T-helper 22 cell (primary cell): ENCODE results near the gene OR14A2.
"Not testable (repeated sequence)": the region's sequence is repeated elsewhere in the genome, so short reads cannot be mapped to it uniquely, and the experiment has no call there.

Experiments used
- DNase-seq: peaks from one replicate; pipeline ENCODE4 v3.0.0-alpha.2; 2020; ENCODE audit warnings: low read depth

OR14A2 gene

DNA sequence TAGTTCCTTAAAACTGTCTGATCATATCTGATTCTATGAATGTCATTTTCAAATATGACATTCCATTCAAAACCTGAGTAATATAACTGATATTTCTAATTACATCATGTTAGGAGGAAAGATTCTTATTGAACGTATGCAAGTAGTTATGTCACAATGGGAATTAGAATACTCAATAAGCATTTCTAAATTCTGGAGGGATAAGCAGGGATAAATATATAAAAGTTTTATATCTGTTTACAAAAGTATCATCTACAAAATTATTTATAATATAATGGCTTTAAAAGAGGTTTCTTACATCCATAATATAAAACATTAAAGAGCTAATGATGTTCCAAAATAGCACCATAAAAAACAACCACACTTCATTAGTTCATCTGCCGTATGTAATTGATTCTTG is at the start of gene OR14A2:
Gene OR14A2, minus strand, starts transcription at position 101 of the 400 bp plus-strand sequence.
- no peak for DNase-seq

- no peak for DNase-seq
Observed at GRCh38 chr1:247797518-247797917, 49.6 kb upstream of the OR14A2 start.

DNA sequence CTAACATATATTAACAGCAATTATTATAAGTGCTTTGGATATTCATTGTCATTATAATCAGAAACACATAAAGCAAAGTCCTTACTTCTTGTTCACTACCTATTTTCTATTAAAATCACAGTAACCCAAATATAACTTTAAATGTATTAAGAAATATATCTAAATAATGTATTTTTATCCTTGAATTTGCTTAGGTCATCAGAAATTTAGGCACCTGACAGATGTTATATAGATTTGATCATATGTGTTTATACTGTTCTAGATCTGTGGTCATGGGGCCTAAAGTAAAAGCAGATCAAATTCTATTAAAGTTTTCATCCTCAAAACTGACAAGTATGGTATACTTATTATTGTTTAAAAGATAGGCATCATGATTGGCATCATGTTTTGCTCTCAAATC is 21.7 kb upstream of the OR14A2 start:
- DNase-seq, result no peak

DNA sequence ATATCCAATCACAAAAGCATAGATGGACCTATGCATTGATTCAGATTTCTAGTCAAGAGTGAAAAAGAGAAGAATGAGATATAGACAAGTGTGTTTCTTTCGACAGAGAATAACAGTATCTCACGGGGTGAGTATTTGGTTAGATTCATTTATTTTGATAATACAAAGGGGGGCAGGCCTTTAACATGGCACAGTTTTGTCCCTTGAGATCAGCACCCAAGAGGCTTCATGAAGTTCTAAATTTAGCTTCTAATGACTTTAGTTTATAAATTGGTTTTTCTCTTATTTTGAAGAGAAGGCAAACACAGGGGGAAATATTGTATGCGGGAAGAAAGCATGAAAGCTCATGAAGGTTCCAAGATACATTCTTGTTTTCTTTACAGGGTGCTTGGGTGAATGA is 12.5 kb upstream of the OR14A2 start, which contains the start of gene OR1C1:
Gene OR1C1, minus strand, starts transcription at position 101 of the 400 bp plus-strand sequence. CDS start 2,150 bp downstream, outside the sequence.
- DNase-seq, result no peak

GRCh38 chr1:247754311-247754710 is 6.4 kb upstream of the OR14A2 start:
- not testable (repeated sequence) for DNase-seq

DNA sequence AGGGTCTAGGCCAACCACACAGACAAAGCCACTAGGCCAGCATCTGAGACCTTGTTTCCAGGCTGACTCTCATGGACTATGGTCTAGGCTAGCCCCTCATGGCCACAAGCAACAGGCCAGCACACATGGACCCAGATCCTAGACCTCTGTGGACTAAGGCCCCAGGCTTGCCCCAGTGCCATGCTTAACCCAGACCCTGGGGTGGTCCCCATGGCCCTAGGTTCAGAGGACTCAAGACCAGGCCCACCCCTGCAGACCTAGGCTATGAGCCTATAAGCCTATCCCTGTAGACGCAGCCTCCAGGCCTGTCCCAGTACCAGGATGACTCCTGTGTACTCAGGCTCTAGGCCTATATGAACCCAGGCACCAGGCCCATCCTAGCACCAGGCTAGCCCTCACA is 1.9 kb upstream of the OR14A2 start:
- no peak for DNase-seq

DNA sequence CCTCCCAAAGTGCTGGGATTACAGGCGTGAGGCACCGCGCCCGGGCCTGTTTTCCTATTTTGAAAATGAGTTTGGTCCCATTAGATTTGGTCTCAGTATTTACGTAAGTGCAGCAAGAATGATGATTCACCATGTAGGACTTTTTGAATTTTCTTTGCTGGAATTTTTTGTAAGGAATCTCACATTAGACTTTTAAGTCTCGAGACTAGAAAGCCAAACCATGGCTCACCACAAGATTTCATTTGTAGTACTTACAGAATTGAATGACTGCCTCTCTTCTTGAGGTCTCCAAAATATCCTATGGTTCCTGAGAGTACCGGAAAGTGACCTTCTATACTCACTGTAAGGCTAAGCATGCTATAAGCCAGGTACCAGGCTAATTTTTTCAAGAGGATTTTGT is 325 bp downstream of the OR14A2 start:
- no peak for DNase-seq

GRCh38 chr1:247746391-247746935 is 1.5 kb downstream of the OR14A2 start:
- DNase-seq, result no peak

DNA sequence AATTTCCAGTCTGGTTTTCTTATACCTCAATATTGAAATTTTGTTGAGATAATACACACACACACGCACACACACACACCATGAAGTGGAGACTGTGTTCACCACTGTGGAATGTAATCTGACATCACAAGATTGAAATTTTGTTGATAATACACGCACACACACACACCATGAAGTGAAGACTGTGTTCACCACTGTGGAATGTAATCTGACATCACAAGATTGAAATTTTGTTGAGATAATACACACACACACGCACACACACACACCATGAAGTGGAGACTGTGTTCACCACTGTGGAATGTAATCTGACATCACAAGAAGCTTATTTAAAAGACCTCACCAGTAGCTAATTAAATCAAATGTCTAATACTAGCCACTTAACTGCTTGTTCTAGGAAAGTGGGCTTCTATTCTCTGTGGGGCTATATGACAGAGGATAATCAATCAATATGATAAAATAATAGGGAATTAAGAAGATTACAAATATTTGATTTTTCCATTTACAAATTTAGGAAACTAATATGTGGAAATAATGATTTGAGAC is 5.7 kb downstream of the OR14A2 start:
- not testable (repeated sequence) for DNase-seq

- DNase-seq, result no peak
Observed at GRCh38 chr1:247741756-247742155, 6.2 kb downstream of the OR14A2 start.

GRCh38 chr1:247740721-247741120 is 7.2 kb downstream of the OR14A2 start:
- no peak for DNase-seq

- no peak for DNase-seq
Observed at GRCh38 chr1:247738315-247738714, 9.6 kb downstream of the OR14A2 start, which contains the start of gene OR14K1. TSS of gene OR14K1 (plus strand) at chr1:247738615. CDS start at chr1:247738615, 0 bp downstream.

GRCh38 chr1:247721222-247721621 is 26.7 kb downstream of the OR14A2 start:
- no peak for DNase-seq

- no peak for DNase-seq
Observed at GRCh38 chr1:247716546-247716945, 31.4 kb downstream of the OR14A2 start, which contains the start of gene OR6F1. TSS of gene OR6F1 (minus strand) at chr1:247716646. CDS start at chr1:247712755, 3,891 bp downstream.

DNA sequence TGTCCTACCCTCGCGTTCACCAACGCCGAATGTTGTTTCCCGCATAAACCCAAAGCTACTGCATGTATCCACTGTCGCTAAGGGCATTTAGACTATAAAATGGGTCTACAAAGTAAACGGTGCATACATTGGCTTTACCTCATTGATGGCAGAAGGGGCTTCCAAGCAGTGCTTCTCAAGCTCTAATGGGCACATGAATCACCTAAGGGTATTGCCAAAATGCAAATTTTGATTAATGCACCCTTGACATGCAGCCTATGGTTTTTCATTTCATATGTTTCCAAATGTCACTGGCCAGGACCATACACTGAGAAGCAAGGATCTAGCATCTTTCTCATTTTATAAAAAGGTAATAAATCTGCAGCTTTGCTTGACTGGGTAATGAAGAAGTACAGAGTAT is 34.2 kb downstream of the OR14A2 start:
- no peak for DNase-seq

- DNase-seq, result not testable (repeated sequence)
Observed at GRCh38 chr1:247710681-247711080, 37.3 kb downstream of the OR14A2 start.

GRCh38 chr1:247701338-247701737 is 46.6 kb downstream of the OR14A2 start:
- no peak for DNase-seq

DNA sequence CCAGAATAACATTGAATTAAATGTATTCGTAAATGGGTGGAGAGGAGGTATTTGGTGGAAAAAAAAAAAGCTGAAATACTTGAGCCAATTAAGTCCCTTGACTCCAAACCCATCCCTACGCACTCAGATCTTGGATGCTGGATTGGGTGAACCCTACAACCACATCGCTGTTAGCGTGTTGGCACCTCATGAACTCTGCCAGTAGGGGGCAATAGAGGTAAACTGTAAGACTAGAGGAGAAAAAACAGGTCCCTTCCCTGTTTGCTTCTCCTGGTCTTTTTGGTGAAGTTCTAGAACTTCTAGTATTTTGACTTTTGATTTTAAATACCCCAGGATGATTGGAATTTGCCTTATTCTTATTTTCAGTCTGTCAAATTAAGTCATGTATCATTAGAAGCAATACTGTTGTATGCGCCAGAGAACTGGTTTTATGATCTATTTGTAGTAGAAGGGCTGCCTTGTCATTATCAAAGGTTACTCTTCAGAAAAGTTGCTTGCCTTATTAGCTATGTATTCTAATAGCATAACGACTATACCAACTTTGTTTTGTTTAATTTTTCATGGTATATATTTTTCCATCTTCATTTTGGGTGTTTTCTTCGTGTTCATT is 66.5 kb downstream of the OR14A2 start:
- DNase-seq, result no peak

GRCh38 chr1:247680171-247680570 is 67.8 kb downstream of the OR14A2 start:
- no peak for DNase-seq

DNA sequence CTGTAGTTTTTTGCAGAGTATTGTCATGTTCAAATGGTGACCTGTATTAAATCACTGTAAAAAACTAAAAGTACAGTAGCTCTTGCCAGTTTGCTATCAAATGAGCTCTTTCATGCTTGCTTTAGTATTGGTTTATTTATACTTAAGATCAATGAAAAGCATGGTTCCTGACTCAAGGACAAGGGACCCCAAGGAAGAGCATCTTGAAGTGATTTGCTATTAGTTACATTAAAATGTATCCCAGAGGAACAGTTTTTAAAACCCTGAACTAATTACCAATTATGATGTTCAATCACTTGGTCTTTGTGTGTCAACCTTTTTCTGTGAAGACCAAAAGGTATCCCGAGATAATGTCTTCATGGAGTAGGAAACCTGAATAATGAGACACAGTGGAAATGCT is 68.3 kb downstream of the OR14A2 start, which contains the start of gene OR13G1:
Gene OR13G1, minus strand, starts transcription at position 101 of the 400 bp plus-strand sequence. CDS start 6,698 bp downstream, outside the sequence.
- no peak for DNase-seq
